ENCODE measurements around the gene GMDS. TPM values are rescaled to one million over a fixed set of nuclear protein-coding genes. Genes with fewer than 3 reads are reported as not detected.
A peak's percentile ranks its signal among the peaks of the same experiment; 100 is the strongest.

The GMDS gene
- total RNA-seq, 2 experiments from 2014 or later = 36.6 to 42.8 TPM

- DNase-seq (peak; percentile 29), ATAC-seq (peak; percentile 11)
- intact Hi-C loops (cut with micrococcal nuclease) = no loop called here
- Mint-ChIP-seq H3K36me3 (ENCODE audit: low read depth) (no peaks in the 10 kb centered on the region), H3K27me3 (peaks cover 59% of the 10 kb centered on the region), H3K27ac (no peak overlapping the region), H3K9me3 (no peaks in the 10 kb centered on the region), H3K4me1 (ENCODE audit: low read depth) (peaks cover 39% of the 10 kb centered on the region), H3K4me3 (peak overlapping the region; percentile 60)
- POLR2A ChIA-PET = no interaction called here
- no peak for TF ChIP-seq CTCF (IDR thresholded peaks at IDR 0.05)
- CTCF ChIA-PET = interaction anchor here (0.7 to 1.1 kb wide), 4 partner anchors 14 to 494 kb away, joined by 3 to 4 read pairs (median 3); no protein-coding TSS in a partner anchor
Observed at GRCh38 chr6:1610497-1611321, 634.7 kb downstream of the GMDS start.

- intact Hi-C loops (cut with micrococcal nuclease) = no loop called here
- Mint-ChIP-seq H3K27ac (no peak within 1 kb of the TSS), H3K4me1 (ENCODE audit: low read depth) (peaks cover 43% of the 10 kb centered on the region), H3K4me3 (peak within 1 kb of the TSS; percentile 60), H3K36me3 (ENCODE audit: low read depth) (no peaks in the 10 kb centered on the region), H3K27me3 (peaks cover 58% of the 10 kb centered on the region), H3K9me3 (no peaks in the 10 kb centered on the region)
- TF ChIP-seq CTCF (IDR thresholded peaks at IDR 0.05) = no peak
- peak; percentile 32 for ATAC-seq
- ChIA-PET CTCF (interaction anchor here (0.7 kb wide), 2 partner anchors 13 to 495 kb away, joined by 3 read pairs; no protein-coding TSS in a partner anchor), POLR2A (no interaction called here)
- DNase-seq = peak; percentile 49
Observed at GRCh38 chr6:1609648-1610496, 635.5 kb downstream of the GMDS start, which contains the start of gene FOXC1. Gene FOXC1, plus strand, starts transcription at chr6:1609915. Its CDS starts 531 bp downstream, at chr6:1610446.

- intact Hi-C loops (cut with micrococcal nuclease) = no loop called here
- Mint-ChIP-seq H3K27me3 (peaks cover 58% of the 10 kb centered on the region), H3K36me3 (ENCODE audit: low read depth) (no peaks in the 10 kb centered on the region), H3K4me3 (peak overlapping the region; percentile 43), H3K9me3 (no peaks in the 10 kb centered on the region), H3K27ac (no peak overlapping the region), H3K4me1 (ENCODE audit: low read depth) (peaks cover 43% of the 10 kb centered on the region)
- POLR2A ChIA-PET = no interaction called here
- no peak for DNase-seq
- CTCF ChIA-PET = interaction anchor here (2.5 kb wide), 1 partner anchor 745 kb away, joined by 11 read pairs; no protein-coding TSS in a partner anchor
- peak; percentile 7 for ATAC-seq
- TF ChIP-seq CTCF (IDR thresholded peaks at IDR 0.05) = no peak
Observed at GRCh38 chr6:1609041-1609647, 636.3 kb downstream of the GMDS start.

GRCh38 chr6:1608222-1609040, 637.0 kb downstream of the GMDS start:
- H3K36me3 Mint-ChIP-seq (ENCODE audit: low read depth) = no peaks in the 10 kb centered on the region
- DNase-seq = no peak
- peak overlapping the region; percentile 45 for H3K4me3 Mint-ChIP-seq
- CTCF ChIA-PET = interaction anchor here (2.5 to 4.6 kb wide), 2 partner anchors 13 to 746 kb away, joined by 11 to 33 read pairs; no protein-coding TSS in a partner anchor
- no peaks in the 10 kb centered on the region for H3K9me3 Mint-ChIP-seq
- ATAC-seq = no peak
- no peak for TF ChIP-seq CTCF (IDR thresholded peaks at IDR 0.05)
- POLR2A ChIA-PET = interaction anchor here (0.6 to 1.2 kb wide), 2 partner anchors 11 to 144 kb away, joined by 3 read pairs; no protein-coding TSS in a partner anchor
- H3K27ac Mint-ChIP-seq = no peak overlapping the region
- peaks cover 59% of the 10 kb centered on the region for H3K27me3 Mint-ChIP-seq
- peaks cover 43% of the 10 kb centered on the region for H3K4me1 Mint-ChIP-seq (ENCODE audit: low read depth)
- intact Hi-C loops (cut with micrococcal nuclease) = no loop called here
